ENCODE data around the gene TMA7.

Gene TMA7

GRCh38 chr3:48408823-48409281 lies 31.2 kb upstream of the TMA7 start:
- DNase-seq (ENCODE audit: low read depth in 2 of 3, low spot score in 1 of 3) = no peak

- DNase-seq (ENCODE audit: low read depth in 2 of 3, low spot score in 1 of 3) = no peak
Measured at GRCh38 chr3:48409291-48410201, 30.5 kb upstream of the TMA7 start.

GRCh38 chr3:48410205-48411040 lies 29.6 kb upstream of the TMA7 start:
- DNase-seq (ENCODE audit: low read depth in 2 of 3, low spot score in 1 of 3) = no peak

GRCh38 chr3:48411041-48411588 lies 28.9 kb upstream of the TMA7 start:
- DNase-seq (ENCODE audit: low read depth in 2 of 3, low spot score in 1 of 3) = no peak

GRCh38 chr3:48411606-48412374 lies 28.3 kb upstream of the TMA7 start:
- no peak for DNase-seq (ENCODE audit: low read depth in 2 of 3, low spot score in 1 of 3)

DNA sequence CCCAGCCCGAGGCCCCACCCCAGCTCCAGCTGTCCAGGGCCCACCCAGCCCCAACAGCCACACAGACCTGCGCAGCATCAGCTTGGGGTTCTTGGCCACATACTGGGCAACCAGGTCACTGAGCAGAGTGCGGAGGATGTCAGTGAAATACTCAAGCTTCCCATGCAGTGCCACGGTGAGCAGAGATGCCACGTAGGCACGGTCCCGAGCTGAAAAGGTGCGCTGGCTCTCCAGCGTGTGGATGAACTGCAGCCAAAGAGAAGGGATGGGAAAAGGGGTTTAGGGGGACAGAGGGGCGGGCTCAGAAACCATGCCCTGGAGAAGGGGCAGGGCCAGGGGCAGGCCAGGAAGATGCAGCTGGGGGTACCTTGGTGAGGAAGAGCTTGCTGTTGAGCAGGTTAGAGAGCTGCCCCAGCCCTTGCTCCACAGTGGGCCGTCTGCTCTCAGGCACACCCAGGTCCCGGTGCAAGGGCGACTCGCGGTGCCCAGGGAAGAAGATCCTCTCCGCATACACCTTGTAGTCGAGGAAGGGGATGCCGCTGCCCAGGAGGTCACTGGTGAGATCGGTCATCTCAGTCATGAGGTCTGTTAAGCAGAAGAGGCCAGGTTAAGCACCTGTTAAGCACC lies 27.6 kb upstream of the TMA7 start:
- no peak for DNase-seq (ENCODE audit: low read depth in 2 of 3, low spot score in 1 of 3)

- no peak for DNase-seq (ENCODE audit: low read depth in 2 of 3, low spot score in 1 of 3)
Measured at GRCh38 chr3:48413086-48413485, 27.0 kb upstream of the TMA7 start.

DNA sequence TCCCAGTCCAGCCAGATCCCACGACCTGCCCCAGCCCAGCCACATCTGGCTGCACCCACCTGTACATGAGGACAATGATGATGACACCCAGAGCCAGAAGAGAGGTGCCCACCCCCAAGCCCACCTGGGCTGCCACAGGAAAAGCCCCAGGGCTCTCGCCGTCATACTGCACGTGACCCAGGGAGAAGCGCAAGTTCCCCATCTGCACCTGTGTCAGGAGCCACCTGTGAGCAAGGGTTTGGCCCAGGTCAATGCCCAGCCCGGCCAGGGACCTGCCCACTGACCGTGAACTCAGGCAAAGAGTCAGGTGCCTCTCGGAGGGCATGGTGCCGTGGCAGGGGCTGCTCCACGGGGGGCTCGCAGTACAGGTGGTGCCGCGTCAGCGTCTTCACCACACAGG lies 26.4 kb upstream of the TMA7 start:
- no peak for DNase-seq (ENCODE audit: low read depth in 2 of 3, low spot score in 1 of 3)

DNA sequence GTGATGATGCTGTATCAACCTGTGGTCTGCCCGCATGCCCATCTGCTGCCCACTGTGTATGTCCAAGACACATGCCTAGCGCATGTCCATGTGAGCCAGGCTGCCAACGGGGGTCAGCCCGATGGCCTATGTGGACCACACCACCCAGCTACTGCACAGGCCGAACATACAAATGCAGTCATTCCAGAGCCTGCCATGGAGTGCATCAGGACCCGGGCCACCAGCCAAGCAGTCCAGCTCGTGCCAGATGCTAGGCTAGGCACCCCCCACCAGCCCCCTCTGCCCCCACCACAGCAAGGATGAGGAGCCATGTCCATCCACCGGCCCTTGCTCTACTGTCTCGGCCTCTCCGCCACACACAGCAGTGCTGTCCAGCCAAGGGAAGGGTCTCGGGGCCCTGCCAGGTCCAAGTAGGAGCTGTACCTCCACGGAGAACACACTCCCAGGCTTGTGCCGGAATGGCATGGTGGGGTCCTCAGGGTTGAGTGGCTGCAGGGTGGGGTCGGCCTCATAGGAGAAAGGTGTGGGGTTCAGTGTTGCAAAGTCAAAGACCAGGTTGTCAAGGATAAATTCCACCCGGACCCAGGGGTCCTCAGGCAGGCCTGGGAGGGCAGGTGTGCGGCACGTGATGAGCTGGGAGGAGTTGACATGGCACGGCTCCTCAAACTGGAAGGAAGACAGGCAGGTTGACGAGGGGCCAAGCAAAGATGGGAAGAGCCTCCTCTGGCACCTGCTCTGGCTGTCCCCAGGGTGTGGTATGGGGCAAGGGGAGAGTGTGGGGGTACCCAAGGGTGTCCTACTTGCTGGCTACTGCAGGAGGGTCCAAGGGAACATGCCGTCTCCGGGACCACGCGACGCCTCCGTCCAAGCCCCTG lies 25.4 kb upstream of the TMA7 start:
- DNase-seq (ENCODE audit: low read depth in 2 of 3, low spot score in 1 of 3) = no peak

- no peak for DNase-seq (ENCODE audit: low read depth in 2 of 3, low spot score in 1 of 3)
Measured at GRCh38 chr3:48415251-48415953, 24.7 kb upstream of the TMA7 start.

DNA sequence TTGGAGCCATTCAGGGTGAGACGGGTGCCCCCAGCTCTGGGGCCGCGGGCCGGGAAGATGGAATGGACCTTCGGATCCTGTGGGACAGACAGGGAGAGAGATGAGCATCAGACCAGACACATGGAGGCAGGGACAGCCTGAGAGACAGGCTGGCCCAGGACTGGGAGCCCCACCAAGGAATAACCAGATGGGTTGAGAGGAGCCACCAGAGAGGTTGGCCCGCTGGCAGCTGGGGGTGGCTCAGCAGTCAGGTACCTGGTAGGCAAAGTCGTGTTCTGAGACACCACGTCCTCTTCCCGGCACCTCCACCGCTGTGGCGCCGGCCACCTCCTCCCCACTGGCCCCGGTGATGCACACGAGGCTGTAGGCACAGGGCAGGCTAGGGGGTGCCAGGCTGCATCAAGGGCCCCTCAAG lies 24.0 kb upstream of the TMA7 start:
- DNase-seq (ENCODE audit: low read depth in 2 of 3, low spot score in 1 of 3) = no peak

DNA sequence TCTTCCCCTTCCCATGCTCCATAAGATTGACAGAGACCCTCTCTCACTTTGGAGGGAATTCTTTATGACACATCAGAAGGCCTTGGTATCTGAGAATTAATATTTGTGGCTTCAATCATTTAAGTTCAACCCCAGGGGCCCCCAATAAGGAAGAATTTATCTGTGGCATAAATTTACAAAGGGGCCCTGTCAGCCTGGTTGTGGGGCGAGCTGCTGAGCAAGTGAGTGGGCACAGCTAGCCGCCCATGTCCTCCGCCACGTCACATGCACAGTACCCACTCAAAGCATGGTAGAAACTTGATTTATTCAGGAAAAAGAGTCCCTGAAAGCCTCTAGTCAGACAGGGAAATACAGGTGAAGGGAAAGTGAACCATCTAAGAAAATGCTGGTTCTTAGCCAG lies 23.5 kb upstream of the TMA7 start:
- no peak for DNase-seq (ENCODE audit: low read depth in 2 of 3, low spot score in 1 of 3)

DNA sequence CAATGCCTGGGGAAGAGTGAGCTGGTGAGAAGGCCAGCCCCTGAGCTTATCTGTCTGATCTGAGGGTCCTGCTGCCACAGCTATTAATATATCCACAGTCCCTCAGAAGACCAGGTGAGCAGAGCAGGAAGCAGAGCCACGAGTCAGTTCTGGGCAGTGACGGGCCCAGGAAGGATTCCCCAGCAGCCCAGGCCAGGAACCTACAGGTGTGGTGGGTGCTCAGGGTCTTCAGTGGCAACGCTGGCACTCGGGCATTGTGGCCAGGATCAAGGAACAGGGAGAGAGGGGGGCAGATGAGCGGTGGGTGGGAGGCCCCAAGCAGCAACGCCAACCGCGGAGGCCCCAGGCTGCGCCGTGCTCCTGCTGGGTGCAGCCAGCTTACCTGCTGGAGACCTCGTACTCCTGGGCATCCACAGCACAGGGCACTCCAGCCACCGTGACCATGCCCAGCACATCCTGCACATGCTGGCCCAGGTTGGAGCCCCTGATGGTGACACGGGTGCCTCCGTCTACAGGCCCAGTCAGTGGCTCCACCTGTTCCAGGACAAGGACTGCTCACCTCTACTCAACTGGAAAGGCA lies 22.4 kb upstream of the TMA7 start:
- no peak for DNase-seq (ENCODE audit: low read depth in 2 of 3, low spot score in 1 of 3)

- DNase-seq (ENCODE audit: low read depth in 2 of 3, low spot score in 1 of 3) = no peak
Measured at GRCh38 chr3:48418140-48418539, 21.9 kb upstream of the TMA7 start.

DNA sequence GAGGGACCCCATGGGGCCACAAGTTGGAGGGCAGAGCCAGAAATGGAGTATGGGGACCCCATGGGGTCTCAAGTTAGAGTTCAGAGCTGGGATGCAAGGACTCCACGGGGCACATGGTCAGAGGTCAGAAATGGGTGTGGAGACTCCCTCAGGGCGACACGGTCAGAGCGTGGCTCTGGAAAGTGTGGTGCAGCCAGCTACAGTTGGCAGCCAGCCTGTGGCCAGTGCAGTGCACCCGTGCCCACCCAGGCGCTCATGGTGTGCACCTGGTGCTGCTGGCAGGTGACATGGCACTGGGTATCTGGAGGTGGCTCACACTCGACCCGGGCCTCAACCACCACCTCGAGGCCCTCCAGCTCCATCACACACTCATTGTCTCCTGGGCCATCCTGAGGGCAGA lies 21.4 kb upstream of the TMA7 start:
- DNase-seq (ENCODE audit: low read depth in 2 of 3, low spot score in 1 of 3) = no peak

DNA sequence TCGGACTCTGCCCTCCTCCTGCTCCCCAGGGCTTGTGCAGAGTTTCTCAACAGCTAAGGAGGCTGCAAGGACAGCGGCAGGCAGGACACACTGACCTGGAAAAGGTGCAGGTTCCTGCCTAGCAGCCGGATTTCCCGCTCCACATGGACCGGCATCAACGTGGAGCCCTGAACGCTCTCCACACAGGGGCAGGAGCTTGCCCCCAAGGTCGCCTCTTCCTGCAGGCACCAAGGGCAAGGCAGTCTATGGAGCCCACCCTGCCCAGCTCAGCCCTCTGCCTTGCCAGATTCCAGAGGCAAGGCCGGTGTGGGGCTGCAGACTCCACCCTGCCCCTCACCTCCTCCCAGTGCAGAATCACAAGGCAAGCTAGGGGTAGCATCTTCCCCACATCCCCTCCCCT lies 20.9 kb upstream of the TMA7 start:
- no peak for DNase-seq (ENCODE audit: low read depth in 2 of 3, low spot score in 1 of 3)

DNA sequence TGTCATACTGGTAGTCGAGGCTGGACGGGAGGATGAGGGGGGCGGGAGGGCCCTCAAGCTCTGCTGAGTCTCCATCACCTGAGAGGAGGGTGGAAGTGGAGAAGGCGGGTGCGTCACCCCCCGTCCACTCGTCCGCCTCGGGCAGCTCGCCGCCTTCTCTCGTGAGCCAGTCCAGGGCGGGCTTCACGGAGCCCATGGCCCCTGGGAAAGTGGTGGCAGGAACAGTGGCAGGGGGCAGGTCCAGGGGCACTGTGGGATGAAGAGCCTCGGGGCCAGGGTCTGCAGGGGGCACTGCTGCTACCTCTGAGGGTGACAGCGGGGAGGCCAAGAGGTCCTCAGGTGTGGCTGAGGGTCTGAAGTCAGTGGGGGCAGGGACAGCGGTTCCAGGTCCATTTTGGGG lies 20.5 kb upstream of the TMA7 start:
- no peak for DNase-seq (ENCODE audit: low read depth in 2 of 3, low spot score in 1 of 3)

- no peak for DNase-seq (ENCODE audit: low read depth in 2 of 3, low spot score in 1 of 3)
Measured at GRCh38 chr3:48420561-48420960, 19.5 kb upstream of the TMA7 start.

DNA sequence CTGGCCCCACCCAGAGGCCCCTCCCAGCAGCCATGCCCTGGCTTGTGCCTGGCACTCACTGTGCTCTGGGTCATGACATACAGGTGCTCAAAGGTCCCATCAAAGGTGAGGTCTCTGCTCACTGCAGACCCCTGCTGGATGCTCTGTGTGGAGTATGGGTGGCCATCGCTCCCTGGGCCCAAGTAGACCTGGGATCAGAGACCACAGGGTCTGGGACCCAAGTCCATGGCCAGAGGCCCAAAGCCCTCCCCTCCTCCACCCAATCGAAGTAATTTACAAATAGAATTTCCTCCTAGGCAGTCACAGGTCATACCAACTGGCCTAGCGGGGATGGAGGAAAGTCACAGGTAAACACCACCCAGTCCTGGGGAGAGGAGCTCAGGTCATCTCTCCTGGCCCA lies 17.8 kb upstream of the TMA7 start:
- no peak for DNase-seq (ENCODE audit: low read depth in 2 of 3, low spot score in 1 of 3)
